ENCODE measurements around the gene FAIM.

FAIM gene

GRCh38 chr3:138681463-138682220 is 73.1 kb downstream of the FAIM start:
- DNase-seq: no peak

GRCh38 chr3:138682648-138683047 is 74.1 kb downstream of the FAIM start:
- DNase-seq: no peak

Measured in CD4-positive, alpha-beta T cell treated with Interferon alpha-2 for 1 hour (primary cell).